ENCODE data around the gene UNC5C.

DNA sequence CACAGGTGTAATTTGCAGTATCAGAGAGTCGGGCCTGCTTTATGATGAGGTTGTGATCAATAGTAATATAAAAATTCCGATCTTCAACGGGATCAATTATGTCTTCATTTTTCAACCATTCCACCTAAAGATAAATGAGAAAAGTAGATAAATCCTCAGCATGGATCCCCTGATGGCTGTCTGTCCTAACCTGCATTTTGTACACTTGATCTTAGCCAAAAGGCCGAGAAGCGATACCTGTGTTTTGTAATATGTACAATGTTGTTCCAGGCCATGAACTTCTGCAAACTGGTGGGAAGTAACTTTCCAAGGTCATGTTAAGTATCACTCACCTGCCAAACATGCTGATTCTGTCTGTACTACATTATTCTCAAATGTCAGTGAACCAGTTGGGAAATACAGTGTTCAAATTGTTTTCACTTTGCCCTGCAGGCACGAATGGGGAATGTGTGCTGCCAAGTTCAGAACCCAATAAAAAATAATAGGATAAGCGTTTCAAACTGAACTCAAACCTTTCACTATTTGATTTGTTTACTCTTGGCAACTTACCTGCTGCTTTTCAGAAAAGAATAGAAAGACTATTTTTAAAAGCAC, 298.1 kb downstream of the UNC5C start:
- TF ChIP-seq, protein P1, sequence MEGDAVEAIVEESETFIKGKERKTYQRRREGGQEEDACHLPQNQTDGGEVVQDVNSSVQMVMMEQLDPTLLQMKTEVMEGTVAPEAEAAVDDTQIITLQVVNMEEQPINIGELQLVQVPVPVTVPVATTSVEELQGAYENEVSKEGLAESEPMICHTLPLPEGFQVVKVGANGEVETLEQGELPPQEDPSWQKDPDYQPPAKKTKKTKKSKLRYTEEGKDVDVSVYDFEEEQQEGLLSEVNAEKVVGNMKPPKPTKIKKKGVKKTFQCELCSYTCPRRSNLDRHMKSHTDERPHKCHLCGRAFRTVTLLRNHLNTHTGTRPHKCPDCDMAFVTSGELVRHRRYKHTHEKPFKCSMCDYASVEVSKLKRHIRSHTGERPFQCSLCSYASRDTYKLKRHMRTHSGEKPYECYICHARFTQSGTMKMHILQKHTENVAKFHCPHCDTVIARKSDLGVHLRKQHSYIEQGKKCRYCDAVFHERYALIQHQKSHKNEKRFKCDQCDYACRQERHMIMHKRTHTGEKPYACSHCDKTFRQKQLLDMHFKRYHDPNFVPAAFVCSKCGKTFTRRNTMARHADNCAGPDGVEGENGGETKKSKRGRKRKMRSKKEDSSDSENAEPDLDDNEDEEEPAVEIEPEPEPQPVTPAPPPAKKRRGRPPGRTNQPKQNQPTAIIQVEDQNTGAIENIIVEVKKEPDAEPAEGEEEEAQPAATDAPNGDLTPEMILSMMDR (tag by site-specific recombination; IDR thresholded peaks at IDR 0.05) = no peak
- no peak for TF ChIP-seq ZNF776 (tag by site-specific recombination; IDR thresholded peaks at IDR 0.05; ENCODE audit: borderline replicate concordance)
- no peak for TF ChIP-seq ZNF513 (tag by site-specific recombination; IDR thresholded peaks at IDR 0.05)
- TF ChIP-seq ZNF148 (tag by site-specific recombination; IDR thresholded peaks at IDR 0.05; ENCODE audit: borderline replicate concordance) = no peak
- TF ChIP-seq MEIS1 (CRISPR knock-in tag; IDR thresholded peaks at IDR 0.05; ENCODE audit: borderline replicate concordance) = no peak
- no peak for TF ChIP-seq ZFP41 (tag by site-specific recombination; IDR thresholded peaks at IDR 0.05; ENCODE audit: borderline replicate concordance)
- TF ChIP-seq ZBTB26 (tag by site-specific recombination; optimal IDR thresholded peaks at IDR 0.05) = no peak
- no peak for TF ChIP-seq YY1 (tag by site-specific recombination; IDR thresholded peaks at IDR 0.05)
- TF ChIP-seq GLIS1 (tag by site-specific recombination; IDR thresholded peaks at IDR 0.05) = no peak
- no peak for TF ChIP-seq ZNF157 (tag by site-specific recombination; IDR thresholded peaks at IDR 0.05)
- TF ChIP-seq ZNF830 (tag by site-specific recombination; IDR thresholded peaks at IDR 0.05; ENCODE audit: low read depth) = no peak
- no peak for TF ChIP-seq ZNF747 (tag by site-specific recombination; IDR thresholded peaks at IDR 0.05)

Data from HEK293 (cell line).